Coronary artery (tissue), 2 donors: Measurements from ENCODE around the gene MAP2K5.

Experiments
- DNase-seq: peaks from one replicate; pipeline ENCODE4 v3.0.0-alpha.2; 2017; ENCODE audit warnings: low spot score
- H3K27ac ChIP-seq, 2 donors: fragments of 200-600 bp; sonication (generic); one replicate each; pipeline ENCODE4 v1.5.1; 2016 to 2019
- H3K4me3 ChIP-seq: fragments of 200-600 bp; sonication (generic); 2 replicates; pipeline ENCODE4 v1.5.1; 2016; ENCODE audit warnings: mild to moderate bottlenecking, moderate library complexity
- CTCF ChIP-seq: fragments of 200-600 bp; sonication (generic); IDR thresholded peaks from one replicate; pipeline ENCODE4 v1.5.1; 2019; ENCODE audit warnings: antibody characterized with exemption

The MAP2K5 gene

GRCh38 chr15:67700023-67700422 lies 157.5 kb downstream of the MAP2K5 start:
- H3K4me3 ChIP-seq, result no peak overlapping the region
- H3K27ac ChIP-seq, result no peak overlapping the region
- TF ChIP-seq CTCF, result no peak
- DNase-seq, result no peak

GRCh38 chr15:67701669-67702068 lies 159.2 kb downstream of the MAP2K5 start:
- H3K27ac ChIP-seq, result no peak overlapping the region
- no peak for TF ChIP-seq CTCF
- no peak overlapping the region for H3K4me3 ChIP-seq
- no peak for DNase-seq

GRCh38 chr15:67707520-67708283 lies 165.2 kb downstream of the MAP2K5 start:
- DNase-seq, result no peak
- no peak for TF ChIP-seq CTCF
- Histone ChIP-seq H3K27ac (no peak overlapping the region), H3K4me3 (no peak overlapping the region)

GRCh38 chr15:67708500-67708899 lies 166.0 kb downstream of the MAP2K5 start:
- TF ChIP-seq CTCF, result no peak
- Histone ChIP-seq H3K27ac (no peak overlapping the region), H3K4me3 (no peak overlapping the region)
- DNase-seq, result no peak

GRCh38 chr15:67715170-67715569 lies 172.7 kb downstream of the MAP2K5 start:
- TF ChIP-seq CTCF, result no peak
- Histone ChIP-seq H3K4me3 (no peak overlapping the region), H3K27ac (no peak overlapping the region)
- no peak for DNase-seq

- Histone ChIP-seq H3K4me3 (no peak overlapping the region), H3K27ac (no peak overlapping the region)
- no peak for TF ChIP-seq CTCF
- no peak for DNase-seq
Measured at GRCh38 chr15:67716171-67716570, 173.7 kb downstream of the MAP2K5 start.

- H3K4me3 ChIP-seq, result no peak overlapping the region
- no peak overlapping the region for H3K27ac ChIP-seq
- TF ChIP-seq CTCF, result no peak
- no peak for DNase-seq
Measured at GRCh38 chr15:67717776-67718175, 175.3 kb downstream of the MAP2K5 start.
